HG02623 (cell line): Measurements from ENCODE around the gene RNF180.

Experiments
- ATAC-seq: cut with Tn5 transposase; IDR thresholded peaks from one replicate; pipeline ENCODE4 v1.9.1; 2021; ENCODE audit warnings: moderate library complexity; ENCODE audit not compliant: unreplicated experiment

Gene RNF180

GRCh38 chr5:64165500-64166200, at the start of gene RNF180:
TSS of gene RNF180 (plus strand) at chr5:64165843. CDS start at chr5:64200808, 34,965 bp downstream.
- ATAC-seq = peak; percentile 37

GRCh38 chr5:64125521-64125920, 40.1 kb upstream of the RNF180 start:
- no peak for ATAC-seq

- no peak for ATAC-seq
Measured at GRCh38 chr5:64126202-64126741, 39.4 kb upstream of the RNF180 start.

GRCh38 chr5:64140018-64140417, 25.6 kb upstream of the RNF180 start:
- ATAC-seq = no peak

GRCh38 chr5:64144425-64145215, 21.0 kb upstream of the RNF180 start:
- no peak for ATAC-seq

GRCh38 chr5:64145216-64145895, 20.3 kb upstream of the RNF180 start:
- ATAC-seq = no peak

- ATAC-seq = no peak
Measured at GRCh38 chr5:64147379-64147778, 18.3 kb upstream of the RNF180 start.

- ATAC-seq = no peak
Measured at GRCh38 chr5:64147849-64148441, 17.7 kb upstream of the RNF180 start.

- ATAC-seq = no peak
Measured at GRCh38 chr5:64149268-64149667, 16.4 kb upstream of the RNF180 start.

- no peak for ATAC-seq
Measured at GRCh38 chr5:64149857-64150521, 15.7 kb upstream of the RNF180 start.

- ATAC-seq = no peak
Measured at GRCh38 chr5:64156261-64156660, 9.4 kb upstream of the RNF180 start.

GRCh38 chr5:64158827-64159226, 6.8 kb upstream of the RNF180 start:
- no peak for ATAC-seq

- no peak for ATAC-seq
Measured at GRCh38 chr5:64160201-64160600, 5.4 kb upstream of the RNF180 start.

GRCh38 chr5:64161420-64161819, 4.2 kb upstream of the RNF180 start:
- ATAC-seq = peak; percentile 51

GRCh38 chr5:64163135-64163534, 2.5 kb upstream of the RNF180 start:
- ATAC-seq = no peak

GRCh38 chr5:64163746-64164145, 1.9 kb upstream of the RNF180 start:
- ATAC-seq = no peak

- no peak for ATAC-seq
Measured at GRCh38 chr5:64164166-64164565, 1.5 kb upstream of the RNF180 start.

GRCh38 chr5:64165160-64165499, 513 bp upstream of the RNF180 start:
- ATAC-seq = no peak

GRCh38 chr5:64166201-64166959, 737 bp downstream of the RNF180 start:
- no peak for ATAC-seq

GRCh38 chr5:64176301-64176700, 10.7 kb downstream of the RNF180 start:
- no peak for ATAC-seq
